Mesothelial cell of epicardium (in vitro differentiated cells): ENCODE measurements around the gene PIK3C2B. TPM values are rescaled to one million over a fixed set of nuclear protein-coding genes. Genes with fewer than 3 reads are reported as not detected.

Experiments
- DNase-seq, 2 experiments: peaks; one replicate each; pipeline ENCODE4 v3.0.0; 2021; ENCODE audit warnings: low spot score in 2 of 2; ENCODE audit not compliant: unreplicated experiment in 2 of 2
- H3K27ac Mint-ChIP-seq: 2 replicates; pipeline ENCODE4 v1.8.0; 2021; ENCODE audit warnings: mixed read lengths
- H3K27me3 Mint-ChIP-seq: 2 replicates; pipeline ENCODE4 v1.8.0; 2021; ENCODE audit warnings: low read depth, mixed read lengths
- H3K36me3 Mint-ChIP-seq: 2 replicates; pipeline ENCODE4 v1.8.0; 2021; ENCODE audit warnings: mixed read lengths
- H3K4me1 Mint-ChIP-seq: 2 replicates; pipeline ENCODE4 v1.8.0; 2021; ENCODE audit warnings: mixed read lengths
- H3K4me3 Mint-ChIP-seq: 2 replicates; pipeline ENCODE4 v1.8.0; 2021; ENCODE audit warnings: mild to moderate bottlenecking, moderate library complexity, mixed read lengths
- H3K9me3 Mint-ChIP-seq: 2 replicates; pipeline ENCODE4 v1.8.0; 2021; ENCODE audit warnings: mixed read lengths
- CTCF ChIP-seq: fragments of 200-600 bp; sonication (generic); IDR thresholded peaks from one replicate; pipeline ENCODE4 v1.5.0; 2021; ENCODE audit warnings: antibody characterized with exemption; ENCODE audit not compliant: unreplicated experiment
- total RNA-seq: library from RNA; stranded (reverse); gene quantifications from 3 replicates; pipeline ENCODE4 v1.2.1, GENCODE V29; 2021

Gene PIK3C2B
- total RNA-seq, 1 donor from 2014 or later = 39.6 TPM

DNA sequence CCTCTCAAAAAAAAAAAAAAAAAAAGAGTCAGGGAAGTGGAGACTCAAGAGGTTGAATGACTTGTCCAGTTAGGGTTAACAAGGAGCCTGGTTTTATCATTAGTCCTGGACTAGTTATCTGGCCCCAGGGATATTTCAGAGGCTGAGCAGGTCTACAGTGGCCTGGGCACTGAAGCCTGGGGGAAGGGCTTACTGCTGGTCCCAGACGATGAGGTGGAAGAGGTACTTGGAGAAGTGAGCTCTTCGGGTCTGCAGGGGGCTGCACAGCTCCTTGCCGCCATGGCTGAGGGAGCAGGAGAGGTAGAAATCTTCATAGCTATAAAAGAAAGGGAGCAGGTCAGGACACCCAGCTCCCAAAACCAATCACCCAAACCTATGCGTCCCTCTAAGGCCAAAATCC lies 40.1 kb downstream of the PIK3C2B start:
- Mint-ChIP-seq H3K27ac (no peak overlapping the region), H3K4me1 (peaks cover 21% of the 10 kb centered on the region), H3K4me3 (no peak overlapping the region), H3K36me3 (peaks cover 33% of the 10 kb centered on the region), H3K9me3 (no peaks in the 10 kb centered on the region), H3K27me3 (no peaks in the 10 kb centered on the region)
- no peak for DNase-seq
- no peak for TF ChIP-seq CTCF

DNA sequence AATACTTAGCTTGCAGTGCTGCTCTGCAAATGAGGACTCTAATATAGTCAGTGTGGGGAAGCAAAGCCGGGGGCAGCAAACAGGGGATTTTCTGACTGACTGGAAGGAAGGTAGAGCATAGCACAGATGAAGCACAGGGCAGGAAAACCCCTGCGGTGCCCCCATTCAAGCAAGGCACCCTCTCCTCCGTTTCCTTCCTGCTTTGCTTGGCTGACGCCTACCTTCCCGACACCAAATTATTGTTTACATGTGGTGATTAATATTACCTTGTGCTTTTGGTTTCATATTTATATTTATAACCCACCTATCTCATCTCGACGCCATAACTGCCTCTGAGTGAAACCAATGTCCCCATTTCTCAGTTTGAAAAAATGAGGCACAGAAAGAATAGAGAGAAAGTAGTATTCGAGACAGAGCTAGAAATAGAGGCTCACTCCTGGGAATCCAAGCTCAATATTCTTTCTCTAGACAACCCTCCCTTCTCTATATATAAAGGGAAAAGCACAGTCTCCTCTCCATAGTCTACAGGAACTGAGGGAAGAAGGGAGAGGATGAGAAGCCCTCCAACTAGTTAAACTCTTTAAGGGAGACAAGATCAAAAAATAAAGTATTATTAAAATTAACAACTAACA lies 41.3 kb downstream of the PIK3C2B start:
- H3K4me3 Mint-ChIP-seq = no peak overlapping the region
- no peak for DNase-seq
- H3K36me3 Mint-ChIP-seq = peaks cover 34% of the 10 kb centered on the region
- no peak for TF ChIP-seq CTCF
- H3K27ac Mint-ChIP-seq = no peak overlapping the region
- no peaks in the 10 kb centered on the region for H3K27me3 Mint-ChIP-seq
- H3K4me1 Mint-ChIP-seq = peaks cover 20% of the 10 kb centered on the region
- H3K9me3 Mint-ChIP-seq = no peaks in the 10 kb centered on the region

DNA sequence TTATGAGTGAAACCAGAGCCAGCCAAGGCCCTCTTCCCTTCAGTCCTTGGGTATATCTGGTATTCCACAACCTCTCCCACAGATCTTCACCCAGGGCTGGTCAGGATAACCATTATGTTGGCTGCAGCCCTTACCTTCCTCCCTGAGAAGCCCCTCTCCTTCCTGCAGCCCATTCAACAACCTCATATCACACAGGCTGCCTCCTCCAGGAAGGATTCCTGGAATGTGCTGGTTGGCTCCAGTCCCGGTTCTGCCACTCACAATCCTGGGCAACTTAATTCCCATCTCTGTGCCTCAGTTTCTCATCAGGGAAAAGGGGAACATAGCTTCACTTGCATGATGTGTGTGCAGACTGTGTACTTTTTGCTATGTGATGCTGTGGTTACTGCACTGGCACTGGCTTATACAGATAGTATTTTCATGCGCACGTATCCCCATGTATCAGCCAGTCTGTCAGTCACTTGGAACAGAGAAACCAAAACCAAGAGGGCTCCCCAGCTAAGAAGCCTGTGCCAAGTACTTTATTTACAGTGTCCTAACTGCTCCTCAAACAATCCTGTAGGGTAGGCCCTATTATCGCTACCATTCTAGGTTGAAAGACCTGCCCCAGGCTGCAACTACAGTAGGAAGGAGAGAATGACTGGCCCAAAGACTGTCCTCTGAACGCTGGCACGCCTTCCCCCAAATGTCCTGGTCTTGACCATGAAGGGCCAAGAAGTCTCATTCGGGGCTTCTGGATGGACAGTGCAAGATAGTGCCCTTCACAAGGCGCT lies 43.1 kb downstream of the PIK3C2B start:
- Mint-ChIP-seq H3K27ac (no peak overlapping the region), H3K4me3 (no peak overlapping the region)

DNA sequence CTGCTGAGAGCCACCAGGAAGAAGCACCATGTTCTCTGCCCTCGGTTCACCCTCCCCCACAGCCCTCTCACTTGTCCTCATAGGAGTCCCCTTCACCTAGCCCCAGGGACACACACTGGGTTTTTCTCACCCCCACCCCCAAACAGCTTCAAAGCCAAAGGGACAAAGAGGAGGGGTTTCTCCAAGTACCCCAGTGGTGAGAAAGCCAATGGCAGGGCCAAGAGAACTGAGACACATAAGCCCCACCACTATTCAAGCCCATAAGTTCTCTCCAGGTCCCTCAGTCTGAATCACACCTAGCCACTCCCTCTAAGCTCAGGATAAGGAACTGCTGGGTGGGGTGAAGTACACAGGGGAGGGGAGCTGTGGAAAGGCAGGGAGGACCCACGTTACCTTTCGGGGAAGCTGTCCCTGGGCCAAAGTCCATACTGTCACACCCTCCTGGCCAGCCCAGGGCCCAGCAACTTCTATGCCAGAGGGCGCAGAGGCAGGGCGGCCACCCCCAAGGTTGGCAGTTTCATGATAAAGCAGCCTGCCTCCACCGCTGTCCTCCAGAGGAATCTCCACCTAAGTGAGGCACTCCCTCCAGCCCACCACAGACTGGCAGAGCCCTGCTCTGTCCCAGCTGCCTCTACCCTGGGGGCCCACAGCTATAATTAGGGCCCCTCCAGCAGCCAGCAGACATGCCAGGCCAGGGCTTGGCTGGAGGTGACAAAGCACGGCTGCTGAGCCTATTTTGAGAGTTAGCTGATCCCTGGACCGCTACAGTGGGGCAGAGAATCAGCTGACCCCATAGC lies 43.9 kb downstream of the PIK3C2B start:
- TF ChIP-seq CTCF = no peak
- no peaks in the 10 kb centered on the region for H3K9me3 Mint-ChIP-seq
- no peak overlapping the region for H3K4me3 Mint-ChIP-seq
- H3K4me1 Mint-ChIP-seq = peaks cover 4% of the 10 kb centered on the region
- no peaks in the 10 kb centered on the region for H3K27me3 Mint-ChIP-seq
- no peak overlapping the region for H3K27ac Mint-ChIP-seq
- no peak for DNase-seq
- H3K36me3 Mint-ChIP-seq = peaks cover 35% of the 10 kb centered on the region

More for the DNA sequence above, 43.1 kb downstream of the PIK3C2B start:
- no peak for DNase-seq
- Mint-ChIP-seq H3K4me1 (peaks cover 4% of the 10 kb centered on the region), H3K9me3 (no peaks in the 10 kb centered on the region), H3K36me3 (peaks cover 32% of the 10 kb centered on the region), H3K27me3 (no peaks in the 10 kb centered on the region)
- TF ChIP-seq CTCF = no peak

GRCh38 chr1:204449678-204450280 lies 44.8 kb downstream of the PIK3C2B start:
- Mint-ChIP-seq H3K27me3 (no peaks in the 10 kb centered on the region), H3K4me3 (no peak overlapping the region), H3K4me1 (peaks cover 4% of the 10 kb centered on the region), H3K9me3 (no peaks in the 10 kb centered on the region), H3K36me3 (peaks cover 33% of the 10 kb centered on the region), H3K27ac (no peak overlapping the region)
- no peak for TF ChIP-seq CTCF
- no peak for DNase-seq
